Dendritic cell treated with granulocyte-macrophage colony-stimulating factor and Interleukin-4, amounts not matched to agents 40 ng/mL and 50 ng/mL, for 4 days (primary cell): ENCODE results near the gene UBLCP1.

Source experiments
- H3K27ac Mint-ChIP-seq: one replicate; pipeline ENCODE4 v1.8.0; 2022; ENCODE audit warnings: mild to moderate bottlenecking, mixed read lengths
- H3K27me3 Mint-ChIP-seq: one replicate; pipeline ENCODE4 v1.8.0; 2022; ENCODE audit warnings: mild to moderate bottlenecking, mixed read lengths
- H3K36me3 Mint-ChIP-seq: one replicate; pipeline ENCODE4 v1.8.0; 2022; ENCODE audit warnings: low read depth, mixed read lengths
- H3K4me1 Mint-ChIP-seq: one replicate; pipeline ENCODE4 v1.8.0; 2022; ENCODE audit warnings: low read depth, mixed read lengths
- H3K4me3 Mint-ChIP-seq: one replicate; pipeline ENCODE4 v1.8.0; 2022; ENCODE audit warnings: mild to moderate bottlenecking, moderate library complexity, mixed read lengths
- H3K9me3 Mint-ChIP-seq: one replicate; pipeline ENCODE4 v1.8.0; 2022; ENCODE audit warnings: mixed read lengths
- intact Hi-C: fragments of 100-400 bp; cut with micrococcal nuclease; formaldehyde crosslinking; loops from one replicate; pipeline ENCODE4 v1.15.0; 2022

Gene UBLCP1

GRCh38 chr5:159309689-159310433 is 46.8 kb downstream of the UBLCP1 start:
- peaks cover 33% of the 10 kb centered on the region for H3K27me3 Mint-ChIP-seq
- H3K4me3 Mint-ChIP-seq = no peak overlapping the region
- intact Hi-C loops = no loop called here
- no peak overlapping the region for H3K27ac Mint-ChIP-seq
- H3K4me1 Mint-ChIP-seq = peaks cover 6% of the 10 kb centered on the region
- H3K9me3 Mint-ChIP-seq = no peaks in the 10 kb centered on the region
- no peaks in the 10 kb centered on the region for H3K36me3 Mint-ChIP-seq

GRCh38 chr5:159310511-159310910 is 47.4 kb downstream of the UBLCP1 start:
- Mint-ChIP-seq H3K27me3 (peaks cover 33% of the 10 kb centered on the region), H3K9me3 (no peaks in the 10 kb centered on the region), H3K4me3 (peak overlapping the region; percentile 26), H3K4me1 (peaks cover 6% of the 10 kb centered on the region), H3K27ac (no peak overlapping the region), H3K36me3 (no peaks in the 10 kb centered on the region)
- intact Hi-C loops = no loop called here

- intact Hi-C loops = no loop called here
- no peak overlapping the region for H3K4me3 Mint-ChIP-seq
Observed at GRCh38 chr5:159311063-159311462, 48.0 kb downstream of the UBLCP1 start.

GRCh38 chr5:159313197-159313596 is 50.1 kb downstream of the UBLCP1 start:
- no peaks in the 10 kb centered on the region for H3K36me3 Mint-ChIP-seq
- no peaks in the 10 kb centered on the region for H3K9me3 Mint-ChIP-seq
- peaks cover 6% of the 10 kb centered on the region for H3K4me1 Mint-ChIP-seq
- H3K27ac Mint-ChIP-seq = no peak overlapping the region
- peaks cover 32% of the 10 kb centered on the region for H3K27me3 Mint-ChIP-seq
- H3K4me3 Mint-ChIP-seq = no peak overlapping the region
- intact Hi-C loops = no loop called here

More at GRCh38 chr5:159311063-159311462, 48.0 kb downstream of the UBLCP1 start:
- Mint-ChIP-seq H3K27ac (no peak overlapping the region), H3K36me3 (no peaks in the 10 kb centered on the region), H3K27me3 (peaks cover 33% of the 10 kb centered on the region), H3K4me1 (peaks cover 6% of the 10 kb centered on the region), H3K9me3 (no peaks in the 10 kb centered on the region)

- no peaks in the 10 kb centered on the region for H3K36me3 Mint-ChIP-seq
- H3K4me1 Mint-ChIP-seq = no peaks in the 10 kb centered on the region
- no peaks in the 10 kb centered on the region for H3K9me3 Mint-ChIP-seq
- H3K27ac Mint-ChIP-seq = no peak overlapping the region
- H3K4me3 Mint-ChIP-seq = no peak overlapping the region
- intact Hi-C loops = loop anchor here (2.0 kb wide), 1 partner anchor 160 kb away; no protein-coding TSS in a partner anchor
- H3K27me3 Mint-ChIP-seq = peaks cover 8% of the 10 kb centered on the region
Observed at GRCh38 chr5:159316519-159317383, 53.7 kb downstream of the UBLCP1 start.

- Mint-ChIP-seq H3K9me3 (no peaks in the 10 kb centered on the region), H3K27ac (no peak overlapping the region), H3K4me3 (no peak overlapping the region), H3K27me3 (peaks cover under 1% of the 10 kb centered on the region), H3K4me1 (no peaks in the 10 kb centered on the region), H3K36me3 (no peaks in the 10 kb centered on the region)
- intact Hi-C loops = loop anchor here (2.0 kb wide), 1 partner anchor 161 kb away; no protein-coding TSS in a partner anchor
Observed at GRCh38 chr5:159317849-159318248, 54.8 kb downstream of the UBLCP1 start.

- intact Hi-C loops = no loop called here
Observed at GRCh38 chr5:159318448-159318847, 55.4 kb downstream of the UBLCP1 start.

GRCh38 chr5:159319363-159319762 is 56.3 kb downstream of the UBLCP1 start:
- Mint-ChIP-seq H3K27me3 (no peaks in the 10 kb centered on the region), H3K4me3 (no peak overlapping the region), H3K36me3 (no peaks in the 10 kb centered on the region), H3K27ac (no peak overlapping the region), H3K9me3 (no peaks in the 10 kb centered on the region), H3K4me1 (no peaks in the 10 kb centered on the region)
- intact Hi-C loops = no loop called here

More at GRCh38 chr5:159318448-159318847, 55.4 kb downstream of the UBLCP1 start:
- Mint-ChIP-seq H3K27ac (no peak overlapping the region), H3K9me3 (no peaks in the 10 kb centered on the region), H3K4me3 (no peak overlapping the region), H3K27me3 (no peaks in the 10 kb centered on the region), H3K36me3 (no peaks in the 10 kb centered on the region), H3K4me1 (no peaks in the 10 kb centered on the region)

- Mint-ChIP-seq H3K27me3 (no peaks in the 10 kb centered on the region), H3K9me3 (no peaks in the 10 kb centered on the region), H3K36me3 (no peaks in the 10 kb centered on the region), H3K4me3 (no peak overlapping the region), H3K4me1 (no peaks in the 10 kb centered on the region), H3K27ac (no peak overlapping the region)
- intact Hi-C loops = no loop called here
Observed at GRCh38 chr5:159319832-159320231, 56.7 kb downstream of the UBLCP1 start.

GRCh38 chr5:159322180-159322579 is 59.1 kb downstream of the UBLCP1 start:
- H3K36me3 Mint-ChIP-seq = no peaks in the 10 kb centered on the region
- no peak overlapping the region for H3K27ac Mint-ChIP-seq

GRCh38 chr5:159324102-159324755 is 61.1 kb downstream of the UBLCP1 start:
- Mint-ChIP-seq H3K9me3 (no peaks in the 10 kb centered on the region), H3K4me3 (no peak overlapping the region), H3K4me1 (no peaks in the 10 kb centered on the region), H3K27me3 (peaks cover 2% of the 10 kb centered on the region), H3K27ac (no peak overlapping the region), H3K36me3 (no peaks in the 10 kb centered on the region)
- intact Hi-C loops = no loop called here

More at GRCh38 chr5:159322180-159322579, 59.1 kb downstream of the UBLCP1 start:
- H3K4me3 Mint-ChIP-seq = no peak overlapping the region
- intact Hi-C loops = no loop called here
- H3K27me3 Mint-ChIP-seq = peaks cover 2% of the 10 kb centered on the region
- H3K9me3 Mint-ChIP-seq = no peaks in the 10 kb centered on the region
- H3K4me1 Mint-ChIP-seq = no peaks in the 10 kb centered on the region

- H3K27me3 Mint-ChIP-seq = peaks cover 2% of the 10 kb centered on the region
- H3K4me3 Mint-ChIP-seq = no peak overlapping the region
- H3K4me1 Mint-ChIP-seq = no peaks in the 10 kb centered on the region
- no peaks in the 10 kb centered on the region for H3K9me3 Mint-ChIP-seq
- H3K27ac Mint-ChIP-seq = no peak overlapping the region
- intact Hi-C loops = no loop called here
- no peaks in the 10 kb centered on the region for H3K36me3 Mint-ChIP-seq
Observed at GRCh38 chr5:159324986-159325385, 61.9 kb downstream of the UBLCP1 start.

- Mint-ChIP-seq H3K9me3 (no peaks in the 10 kb centered on the region), H3K36me3 (no peaks in the 10 kb centered on the region), H3K4me1 (peaks cover 28% of the 10 kb centered on the region), H3K4me3 (peak within 1 kb of the TSS; percentile 68), H3K27ac (peak within 1 kb of the TSS; percentile 68), H3K27me3 (peaks cover 2% of the 10 kb centered on the region)
- intact Hi-C loops = loop anchor here (5.0 to 10.0 kb wide), 3 partner anchors 125 to 587 kb away; partner anchors contain the start of gene ADRA1B
Observed at GRCh38 chr5:159330131-159330800, 67.2 kb downstream of the UBLCP1 start, which contains the start of gene IL12B. Gene IL12B, minus strand, starts transcription at chr5:159330487. Its CDS starts 3,705 bp downstream, at chr5:159326782.
